NCI-H2107 treated with DMSO at 0.1 percent for 48 hours (cell line): ENCODE data around the gene SLC30A9.

Experiments
- DNase-seq: peaks from one replicate; lab custom pipeline; 2025; ENCODE audit not compliant: unreplicated experiment; lab: John Stamatoyannopoulos, UW

Gene SLC30A9

GRCh38 chr4:42133006-42133405 is 142.7 kb downstream of the SLC30A9 start:
- DNase-seq, result no peak

GRCh38 chr4:42136371-42136770 is 146.0 kb downstream of the SLC30A9 start:
- no peak for DNase-seq
